Neural cell (in vitro differentiated cells): Measurements from ENCODE around the gene TMEM167B.

Experiments used
- TF ChIP-seq, protein P1 (sequence below): fragments of 450-650 bp; IDR thresholded peaks from 2 replicates; pipeline ENCODE4 v1.5.1; 2014; ENCODE audit warnings: antibody characterized with exemption, mild to moderate bottlenecking, moderate library complexity; ENCODE audit not compliant: poor library complexity, severe bottlenecking
- TF ChIP-seq, protein P2 (sequence below): IDR thresholded peaks from 2 replicates; pipeline ENCODE4 v1.6.1; 2012; ENCODE audit warnings: borderline replicate concordance

GRCh38 chr1:109056064-109056463 is 34.5 kb upstream of the TMEM167B start:
- TF ChIP-seq, protein P1, sequence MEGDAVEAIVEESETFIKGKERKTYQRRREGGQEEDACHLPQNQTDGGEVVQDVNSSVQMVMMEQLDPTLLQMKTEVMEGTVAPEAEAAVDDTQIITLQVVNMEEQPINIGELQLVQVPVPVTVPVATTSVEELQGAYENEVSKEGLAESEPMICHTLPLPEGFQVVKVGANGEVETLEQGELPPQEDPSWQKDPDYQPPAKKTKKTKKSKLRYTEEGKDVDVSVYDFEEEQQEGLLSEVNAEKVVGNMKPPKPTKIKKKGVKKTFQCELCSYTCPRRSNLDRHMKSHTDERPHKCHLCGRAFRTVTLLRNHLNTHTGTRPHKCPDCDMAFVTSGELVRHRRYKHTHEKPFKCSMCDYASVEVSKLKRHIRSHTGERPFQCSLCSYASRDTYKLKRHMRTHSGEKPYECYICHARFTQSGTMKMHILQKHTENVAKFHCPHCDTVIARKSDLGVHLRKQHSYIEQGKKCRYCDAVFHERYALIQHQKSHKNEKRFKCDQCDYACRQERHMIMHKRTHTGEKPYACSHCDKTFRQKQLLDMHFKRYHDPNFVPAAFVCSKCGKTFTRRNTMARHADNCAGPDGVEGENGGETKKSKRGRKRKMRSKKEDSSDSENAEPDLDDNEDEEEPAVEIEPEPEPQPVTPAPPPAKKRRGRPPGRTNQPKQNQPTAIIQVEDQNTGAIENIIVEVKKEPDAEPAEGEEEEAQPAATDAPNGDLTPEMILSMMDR = no peak
- TF ChIP-seq, protein P2, sequence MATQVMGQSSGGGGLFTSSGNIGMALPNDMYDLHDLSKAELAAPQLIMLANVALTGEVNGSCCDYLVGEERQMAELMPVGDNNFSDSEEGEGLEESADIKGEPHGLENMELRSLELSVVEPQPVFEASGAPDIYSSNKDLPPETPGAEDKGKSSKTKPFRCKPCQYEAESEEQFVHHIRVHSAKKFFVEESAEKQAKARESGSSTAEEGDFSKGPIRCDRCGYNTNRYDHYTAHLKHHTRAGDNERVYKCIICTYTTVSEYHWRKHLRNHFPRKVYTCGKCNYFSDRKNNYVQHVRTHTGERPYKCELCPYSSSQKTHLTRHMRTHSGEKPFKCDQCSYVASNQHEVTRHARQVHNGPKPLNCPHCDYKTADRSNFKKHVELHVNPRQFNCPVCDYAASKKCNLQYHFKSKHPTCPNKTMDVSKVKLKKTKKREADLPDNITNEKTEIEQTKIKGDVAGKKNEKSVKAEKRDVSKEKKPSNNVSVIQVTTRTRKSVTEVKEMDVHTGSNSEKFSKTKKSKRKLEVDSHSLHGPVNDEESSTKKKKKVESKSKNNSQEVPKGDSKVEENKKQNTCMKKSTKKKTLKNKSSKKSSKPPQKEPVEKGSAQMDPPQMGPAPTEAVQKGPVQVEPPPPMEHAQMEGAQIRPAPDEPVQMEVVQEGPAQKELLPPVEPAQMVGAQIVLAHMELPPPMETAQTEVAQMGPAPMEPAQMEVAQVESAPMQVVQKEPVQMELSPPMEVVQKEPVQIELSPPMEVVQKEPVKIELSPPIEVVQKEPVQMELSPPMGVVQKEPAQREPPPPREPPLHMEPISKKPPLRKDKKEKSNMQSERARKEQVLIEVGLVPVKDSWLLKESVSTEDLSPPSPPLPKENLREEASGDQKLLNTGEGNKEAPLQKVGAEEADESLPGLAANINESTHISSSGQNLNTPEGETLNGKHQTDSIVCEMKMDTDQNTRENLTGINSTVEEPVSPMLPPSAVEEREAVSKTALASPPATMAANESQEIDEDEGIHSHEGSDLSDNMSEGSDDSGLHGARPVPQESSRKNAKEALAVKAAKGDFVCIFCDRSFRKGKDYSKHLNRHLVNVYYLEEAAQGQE = no peak
